ENCODE results near the gene MAPRE2.

DNA sequence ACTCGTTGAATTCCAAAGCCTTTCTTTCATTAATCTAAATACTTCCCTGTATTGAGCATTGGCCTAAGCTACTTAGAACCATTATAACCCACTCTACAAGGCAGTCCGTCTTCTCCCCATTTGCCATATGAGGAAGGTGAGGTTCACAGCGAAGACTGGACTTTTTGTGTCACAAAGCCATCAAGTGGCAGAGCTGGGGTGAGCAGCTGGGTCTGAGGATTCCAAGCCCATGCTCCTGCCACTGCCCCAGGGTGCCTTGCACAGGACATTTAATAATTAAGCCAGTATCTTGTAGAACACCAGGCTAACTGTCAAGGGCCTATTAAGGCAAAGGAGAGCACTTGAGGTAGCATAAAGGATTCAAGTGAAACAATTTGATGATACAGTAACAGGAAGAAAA, 130.8 kb downstream of the MAPRE2 start:
- TF ChIP-seq, protein P1, sequence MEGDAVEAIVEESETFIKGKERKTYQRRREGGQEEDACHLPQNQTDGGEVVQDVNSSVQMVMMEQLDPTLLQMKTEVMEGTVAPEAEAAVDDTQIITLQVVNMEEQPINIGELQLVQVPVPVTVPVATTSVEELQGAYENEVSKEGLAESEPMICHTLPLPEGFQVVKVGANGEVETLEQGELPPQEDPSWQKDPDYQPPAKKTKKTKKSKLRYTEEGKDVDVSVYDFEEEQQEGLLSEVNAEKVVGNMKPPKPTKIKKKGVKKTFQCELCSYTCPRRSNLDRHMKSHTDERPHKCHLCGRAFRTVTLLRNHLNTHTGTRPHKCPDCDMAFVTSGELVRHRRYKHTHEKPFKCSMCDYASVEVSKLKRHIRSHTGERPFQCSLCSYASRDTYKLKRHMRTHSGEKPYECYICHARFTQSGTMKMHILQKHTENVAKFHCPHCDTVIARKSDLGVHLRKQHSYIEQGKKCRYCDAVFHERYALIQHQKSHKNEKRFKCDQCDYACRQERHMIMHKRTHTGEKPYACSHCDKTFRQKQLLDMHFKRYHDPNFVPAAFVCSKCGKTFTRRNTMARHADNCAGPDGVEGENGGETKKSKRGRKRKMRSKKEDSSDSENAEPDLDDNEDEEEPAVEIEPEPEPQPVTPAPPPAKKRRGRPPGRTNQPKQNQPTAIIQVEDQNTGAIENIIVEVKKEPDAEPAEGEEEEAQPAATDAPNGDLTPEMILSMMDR (IDR thresholded peaks at IDR 0.05): no peak
- TF ChIP-seq POLR2A (IDR thresholded peaks at IDR 0.05): no peak

Data from heart left ventricle (tissue), 13 donors.